LoVo (cell line): ENCODE results near the gene ARHGAP9.
"Not testable (repeated sequence)": the region's sequence is repeated elsewhere in the genome, so short reads cannot be mapped to it uniquely, and the experiment has no call there.

ENCODE experiments used
- DNase-seq: peaks from one replicate; pipeline ENCODE4 v3.0.0-alpha.2; 2016; ENCODE audit warnings: low spot score

ARHGAP9 gene

DNA sequence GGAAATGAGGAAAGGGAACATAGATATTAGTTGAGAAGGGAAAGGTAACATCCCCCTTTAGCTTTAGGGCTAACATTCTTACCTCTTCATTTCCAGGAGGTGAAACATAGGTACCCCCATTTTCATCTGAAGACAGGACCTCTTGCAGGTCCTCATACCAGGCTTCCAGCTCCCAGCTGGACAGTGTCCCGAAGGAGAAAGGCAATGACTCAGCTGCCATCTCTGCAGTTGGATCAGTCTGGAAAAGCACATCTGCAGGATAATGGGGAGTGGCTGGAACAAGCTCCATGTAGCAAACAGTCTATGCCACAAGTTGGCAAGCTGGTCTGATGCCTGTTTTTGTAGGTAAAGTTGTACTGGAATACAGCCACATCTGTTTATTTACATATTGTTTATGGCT, 37.5 kb upstream of the ARHGAP9 start:
- DNase-seq: no peak

DNA sequence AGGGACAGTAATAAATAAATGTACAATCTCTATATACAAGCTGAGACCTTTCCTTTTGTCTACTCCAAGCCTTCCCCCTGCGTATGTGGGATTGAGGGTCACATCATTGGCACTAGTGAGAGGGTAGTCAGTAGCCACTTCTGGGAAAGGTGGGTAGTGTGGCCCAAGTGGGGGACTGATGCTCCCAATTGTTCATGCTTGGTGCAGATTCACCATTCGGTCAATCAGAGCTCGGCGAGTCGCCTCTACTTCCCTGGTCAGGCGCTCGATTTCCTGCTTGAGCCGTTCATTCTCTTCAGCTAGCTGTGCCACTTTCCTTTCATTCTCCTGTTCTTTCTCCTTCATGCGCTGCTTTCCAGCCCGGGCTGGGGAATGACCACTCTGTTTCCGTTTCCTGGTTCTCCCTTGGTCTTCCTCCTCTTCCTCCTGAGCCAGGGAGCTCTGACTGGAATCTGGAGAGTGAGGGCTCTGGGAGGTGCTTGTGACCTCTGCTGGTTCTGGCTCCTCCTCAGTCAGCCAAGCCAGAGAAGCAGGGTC, 37.0 kb upstream of the ARHGAP9 start:
- peak; percentile 29 for DNase-seq

- DNase-seq: peak; percentile 31
These were observed 36.4 kb upstream of the ARHGAP9 start for GRCh38 chr12:57515934-57516541.

GRCh38 chr12:57515408-57515933, 35.8 kb upstream of the ARHGAP9 start:
- DNase-seq: no peak

- no peak for DNase-seq
These were observed 35.2 kb upstream of the ARHGAP9 start for GRCh38 chr12:57514720-57515407.

DNA sequence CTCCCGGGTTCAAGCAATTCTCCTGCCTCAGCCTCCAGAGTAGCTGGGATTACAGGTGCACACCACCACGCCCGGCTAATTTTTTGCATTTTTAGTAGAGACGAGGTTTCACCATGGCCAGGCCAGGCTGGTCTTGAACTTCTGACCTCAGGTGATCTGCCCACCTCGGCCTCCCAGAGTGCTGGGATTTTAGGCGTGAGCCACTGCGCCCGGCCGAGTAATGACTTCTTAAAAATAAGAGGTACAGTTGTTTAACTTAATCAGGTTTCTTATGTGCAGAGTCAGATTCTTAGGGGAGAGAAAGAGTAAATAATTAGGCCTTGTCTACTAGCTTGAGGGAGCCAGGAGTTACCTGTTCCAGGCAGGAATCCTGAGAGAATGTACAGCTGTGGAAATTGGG, 34.6 kb upstream of the ARHGAP9 start:
- DNase-seq: not testable (repeated sequence)

- DNase-seq: not testable (repeated sequence)
These were observed 34.0 kb upstream of the ARHGAP9 start for GRCh38 chr12:57513677-57514076.

DNA sequence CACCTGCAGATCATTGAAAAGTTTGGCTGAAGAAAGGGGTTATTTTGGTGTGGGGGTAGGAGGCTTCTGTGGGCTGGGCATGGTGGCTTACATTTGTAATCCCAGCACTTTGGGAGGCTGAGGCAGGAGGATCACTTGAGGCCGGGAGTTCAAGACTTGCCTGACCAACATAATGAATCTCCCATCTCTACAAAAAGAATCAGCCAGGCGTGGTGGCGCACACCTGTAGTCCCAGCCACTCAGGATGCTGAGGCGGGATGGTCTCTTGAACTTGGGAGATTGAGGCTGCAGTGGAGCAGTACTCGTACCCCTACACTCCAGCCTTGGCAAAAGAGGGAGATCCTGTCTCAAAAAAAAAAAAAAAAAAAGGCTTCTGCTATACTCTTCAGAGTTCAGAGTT, 33.6 kb upstream of the ARHGAP9 start:
- DNase-seq: no peak

DNA sequence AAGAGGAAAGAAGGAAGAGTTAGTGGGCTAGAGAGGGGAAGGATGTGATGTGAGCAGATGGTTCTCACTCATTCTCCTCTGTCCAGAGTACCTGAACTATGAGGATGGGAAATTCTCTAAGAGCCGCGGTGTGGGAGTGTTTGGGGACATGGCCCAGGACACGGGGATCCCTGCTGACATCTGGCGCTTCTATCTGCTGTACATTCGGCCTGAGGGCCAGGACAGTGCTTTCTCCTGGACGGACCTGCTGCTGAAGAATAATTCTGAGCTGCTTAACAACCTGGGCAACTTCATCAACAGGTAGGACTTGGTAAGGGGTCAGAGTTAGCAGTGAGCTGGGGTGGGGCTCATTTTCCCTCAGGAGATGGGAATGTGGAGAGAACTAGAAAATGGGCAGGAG, 33.0 kb upstream of the ARHGAP9 start:
- DNase-seq: no peak

GRCh38 chr12:57511588-57512325, 32.1 kb upstream of the ARHGAP9 start:
- DNase-seq: no peak

- DNase-seq: no peak
These were observed 31.5 kb upstream of the ARHGAP9 start for GRCh38 chr12:57511161-57511560.

GRCh38 chr12:57507796-57508195, 28.1 kb upstream of the ARHGAP9 start:
- DNase-seq: not testable (repeated sequence)

DNA sequence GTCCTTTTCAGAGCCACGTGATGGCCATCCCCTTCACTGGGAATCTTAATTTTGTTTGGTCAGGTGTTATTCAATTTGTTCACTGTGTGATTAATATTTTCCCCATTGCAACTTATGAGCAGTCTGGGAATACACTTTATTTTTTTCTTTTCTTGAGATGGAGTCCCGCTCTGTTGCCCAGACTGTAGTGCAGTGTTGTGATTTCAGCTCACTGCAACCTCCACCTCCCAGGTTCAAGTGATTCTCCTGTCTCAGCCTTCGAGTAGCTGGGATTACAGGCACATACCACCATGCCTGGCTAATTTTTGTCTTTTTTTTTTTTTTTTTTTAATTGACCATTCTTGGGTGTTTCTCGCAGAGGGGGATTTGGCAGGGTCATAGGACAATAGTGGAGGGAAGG, 26.9 kb upstream of the ARHGAP9 start:
- not testable (repeated sequence) for DNase-seq

- not testable (repeated sequence) for DNase-seq
These were observed 22.8 kb upstream of the ARHGAP9 start for GRCh38 chr12:57502311-57502969.

GRCh38 chr12:57500213-57500612, 20.5 kb upstream of the ARHGAP9 start:
- no peak for DNase-seq

- DNase-seq: no peak
These were observed 18.9 kb upstream of the ARHGAP9 start for GRCh38 chr12:57498571-57498970.

GRCh38 chr12:57498132-57498502, 18.5 kb upstream of the ARHGAP9 start:
- no peak for DNase-seq

DNA sequence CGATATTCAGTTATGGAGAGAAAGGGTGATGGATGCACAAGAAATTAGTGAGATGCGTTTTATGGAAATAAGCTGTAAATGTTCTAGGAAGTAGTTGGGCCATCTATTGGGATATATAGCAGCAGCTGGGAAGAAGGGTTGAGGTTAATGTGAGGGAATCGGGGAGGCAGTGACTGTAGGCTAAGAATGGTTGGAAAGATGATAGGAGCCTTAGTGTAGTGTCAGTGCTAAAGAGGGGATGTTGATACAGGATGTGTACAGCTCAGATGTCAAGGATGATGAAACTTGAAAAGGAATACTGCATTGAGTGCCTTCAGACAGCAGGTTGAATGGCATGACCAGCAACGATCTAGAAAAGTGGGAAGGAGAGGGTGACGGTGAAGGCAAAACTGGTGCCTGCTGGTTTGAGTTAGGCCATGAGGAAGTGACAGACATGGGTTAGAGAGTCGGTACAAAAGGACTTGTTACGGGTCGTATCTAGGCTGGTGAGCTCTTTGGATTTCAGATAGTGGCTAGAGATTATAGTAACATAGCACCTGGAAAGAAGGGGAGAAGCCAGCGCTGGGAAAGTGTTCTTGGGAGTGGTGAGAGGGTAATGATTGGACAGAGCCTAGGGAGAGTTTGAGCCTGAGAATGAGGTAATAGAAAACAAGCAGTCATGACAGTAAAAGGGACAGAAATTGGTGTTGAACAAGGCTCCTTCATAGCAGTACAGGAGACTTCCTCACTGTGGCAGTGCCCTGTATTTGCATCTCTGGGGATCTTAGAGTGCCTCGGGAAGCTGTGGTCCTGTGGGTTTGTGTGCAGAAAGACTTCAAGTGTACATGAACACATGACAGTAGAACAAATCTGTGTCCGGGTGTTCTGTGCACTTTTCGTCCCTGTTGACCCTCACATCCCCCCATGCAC, 17.8 kb upstream of the ARHGAP9 start:
- DNase-seq: no peak

DNA sequence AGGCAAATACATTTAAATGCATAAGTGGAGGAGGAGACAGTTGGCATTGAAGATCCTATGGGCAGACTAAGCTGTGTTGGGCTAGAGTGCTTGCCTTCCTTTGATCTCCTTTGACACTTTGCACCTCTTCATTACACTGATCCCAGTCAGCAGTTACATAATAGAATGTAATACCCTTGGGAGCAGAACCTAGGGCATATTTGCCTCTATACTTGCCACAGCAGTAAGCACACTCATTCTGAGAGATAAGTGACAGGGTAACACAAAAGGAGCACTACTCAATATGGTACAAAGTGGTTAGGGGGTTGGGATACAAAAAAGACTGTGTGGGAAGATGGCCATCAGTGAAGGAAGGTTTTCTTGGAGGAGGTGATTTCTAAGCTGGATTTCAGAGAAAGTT, 17.2 kb upstream of the ARHGAP9 start:
- DNase-seq: no peak

DNA sequence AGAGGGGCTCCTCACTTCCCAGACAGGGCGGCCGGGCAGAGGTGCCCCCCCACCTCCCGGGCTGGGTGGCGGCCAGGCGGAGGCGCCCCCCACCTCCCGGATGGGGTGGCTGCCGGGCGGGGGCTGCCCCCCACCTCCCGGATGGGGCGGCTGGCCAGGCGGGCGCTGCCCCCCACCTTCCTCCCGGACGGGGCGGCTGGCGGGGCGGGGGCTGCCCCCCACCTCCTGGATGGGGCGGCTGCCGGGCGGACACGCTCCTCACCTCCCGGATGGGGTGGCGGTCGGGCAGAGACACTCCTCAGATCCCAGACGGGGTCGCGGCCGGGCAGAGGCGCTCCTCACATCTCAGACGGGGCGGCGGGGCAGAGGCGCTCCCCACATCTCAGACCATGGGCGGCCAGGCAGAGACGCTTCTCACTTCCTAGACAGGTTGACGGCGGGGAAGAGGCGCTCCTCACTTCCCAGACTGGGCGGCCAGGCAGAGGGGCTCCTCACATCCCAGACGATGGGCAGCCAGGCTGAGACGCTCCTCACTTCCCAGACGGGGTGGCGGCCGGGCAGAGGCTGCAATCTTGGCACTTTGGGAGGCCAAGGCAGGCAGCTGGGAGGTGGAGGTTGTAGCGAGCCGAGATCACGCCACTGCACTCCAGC, 15.5 kb upstream of the ARHGAP9 start:
- not testable (repeated sequence) for DNase-seq
